IMR-90 (cell line): ENCODE results near the gene DACT2. TPM values are rescaled to one million over a fixed set of nuclear protein-coding genes. Genes with fewer than 3 reads are reported as not detected.

Experiments used
- ATAC-seq: fragments of 200-7000 bp; cut with Tn5 transposase; 2 replicates; pipeline ENCODE4 v1.9.1; 2020; ENCODE audit warnings: low read depth, mild to moderate bottlenecking, moderate library complexity
- BruUV-seq: library from RNA; stranded (reverse); fragments of 400-500 nt; replicated peaks from 2 replicates; lab custom pipeline; 2021; lab: Mats Ljungman, UMichigan
- CTCF ChIA-PET: fragments of 300-600 bp; formaldehyde crosslinking; extraction: SDS; loops from one replicate; lab custom pipeline; 2021; ENCODE audit warnings: antibody characterized with exemption; lab: Yijun Ruan, JAX
- POLR2A ChIA-PET: fragments of 300-600 bp; sonication (Branson Sonifier 250); formaldehyde crosslinking; loops from one replicate; lab custom pipeline; 2022; ENCODE audit warnings: antibody characterized with exemption; ENCODE audit not compliant: unreplicated experiment; lab: Charles Lee
- DNase-seq: peaks from one replicate; pipeline ENCODE4 v3.0.0; 2013
- H2AFZ ChIP-seq: replicated peaks from 2 replicates; pipeline ENCODE3; 2013; ENCODE audit warnings: low read length, mild to moderate bottlenecking; ENCODE audit not compliant: poor library complexity
- H2AK5ac ChIP-seq: 2 replicates; pipeline ENCODE4 v1.6.1; 2013; ENCODE audit warnings: low read depth, low read length, inconsistent platforms
- H2AK9ac ChIP-seq: replicated peaks from 2 replicates; pipeline ENCODE3; 2013; ENCODE audit warnings: mild to moderate bottlenecking, low read depth, low read length, moderate library complexity; ENCODE audit not compliant: poor library complexity
- H2BK120ac ChIP-seq: 2 replicates; pipeline ENCODE4 v1.6.1; 2013; ENCODE audit warnings: low read depth, low read length, inconsistent platforms
- H2BK15ac ChIP-seq: 3 replicates; pipeline ENCODE4 v1.6.1; 2013; ENCODE audit warnings: low read depth, low read length, inconsistent platforms
- H2BK20ac ChIP-seq: 2 replicates; pipeline ENCODE4 v1.6.1; 2013; ENCODE audit warnings: low read depth, mild to moderate bottlenecking, inconsistent platforms, low read length, moderate library complexity
- H2BK5ac ChIP-seq: 2 replicates; pipeline ENCODE4 v1.6.1; 2013; ENCODE audit warnings: mild to moderate bottlenecking, low read depth, low read length, inconsistent platforms; ENCODE audit not compliant: poor library complexity, severe bottlenecking
- H3K14ac ChIP-seq: replicated peaks from 2 replicates; pipeline ENCODE4 v1.6.1; 2013; ENCODE audit warnings: low read depth, low read length, inconsistent platforms
- H3K18ac ChIP-seq: 2 replicates; pipeline ENCODE4 v1.6.1; 2013; ENCODE audit warnings: low read depth, low read length, control low read depth
- H3K23ac ChIP-seq: 2 replicates; pipeline ENCODE4 v1.6.1; 2013; ENCODE audit warnings: low read depth, low read length, inconsistent platforms
- H3K27ac ChIP-seq: 2 replicates; pipeline ENCODE4 v1.5.1; 2013; ENCODE audit warnings: mild to moderate bottlenecking, control low read depth, low read length; ENCODE audit not compliant: insufficient read depth
- H3K27me3 ChIP-seq: 2 replicates; pipeline ENCODE4 v1.6.1; 2013; ENCODE audit warnings: low read length; ENCODE audit not compliant: control insufficient read depth, insufficient read depth
- H3K36me3 ChIP-seq: 2 replicates; pipeline ENCODE4 v1.6.1; 2013; ENCODE audit warnings: low read length, mixed read lengths; ENCODE audit not compliant: control insufficient read depth, insufficient read depth
- H3K4ac ChIP-seq: 2 replicates; pipeline ENCODE4 v1.6.1; 2013; ENCODE audit warnings: low read depth, low read length, inconsistent platforms
- H3K4me1 ChIP-seq: 2 replicates; pipeline ENCODE4 v1.6.1; 2013; ENCODE audit warnings: low read length, mixed read lengths; ENCODE audit not compliant: control insufficient read depth, insufficient read depth
- H3K4me2 ChIP-seq: 2 replicates; pipeline ENCODE4 v1.6.1; 2013; ENCODE audit warnings: low read depth, mild to moderate bottlenecking, control low read depth, low read length, moderate library complexity
- H3K4me3 ChIP-seq: 2 replicates; pipeline ENCODE4 v1.5.1; 2013; ENCODE audit warnings: low read depth, mild to moderate bottlenecking, control low read depth, low read length, moderate library complexity; ENCODE audit not compliant: insufficient read depth
- H3K56ac ChIP-seq: 2 replicates; pipeline ENCODE4 v1.6.1; 2013; ENCODE audit warnings: low read length, inconsistent platforms; ENCODE audit not compliant: insufficient read depth; ENCODE audit errors: extremely low read depth
- H3K79me1 ChIP-seq, 2 experiments: 2 replicates each; pipeline ENCODE4 v1.6.1; 2013; ENCODE audit warnings: low read length in 2 of 2, inconsistent platforms in 1 of 2, low read depth in 1 of 2
- H3K9ac ChIP-seq: 2 replicates; pipeline ENCODE4 v1.6.1; 2013; ENCODE audit warnings: low read depth, low read length, control low read depth
- H3K9me1 ChIP-seq: 2 replicates; pipeline ENCODE4 v1.6.1; 2013; ENCODE audit warnings: low read length, inconsistent platforms; ENCODE audit not compliant: insufficient read depth
- H3K9me3 ChIP-seq: 2 replicates; pipeline ENCODE4 v1.6.1; 2013; ENCODE audit warnings: low read length; ENCODE audit not compliant: control insufficient read depth, insufficient read depth
- H4K20me1 ChIP-seq: 2 replicates; pipeline ENCODE4 v1.6.1; 2013; ENCODE audit warnings: low read length, inconsistent platforms; ENCODE audit not compliant: insufficient read depth
- H4K5ac ChIP-seq: 2 replicates; pipeline ENCODE4 v1.6.1; 2013; ENCODE audit warnings: mild to moderate bottlenecking, low read depth, low read length, control low read depth
- H4K8ac ChIP-seq, 2 experiments: 2 replicates each; pipeline ENCODE4 v1.6.1; 2013; ENCODE audit warnings: low read depth in 2 of 2, low read length in 2 of 2, control low read depth in 1 of 2, inconsistent platforms in 1 of 2
- H4K91ac ChIP-seq: 2 replicates; pipeline ENCODE4 v1.6.1; 2013; ENCODE audit warnings: low read depth, low read length, inconsistent platforms; ENCODE audit not compliant: insufficient read depth
- BHLHE40 ChIP-seq: fragments of 150-350 bp; IDR thresholded peaks from 2 replicates; pipeline ENCODE4 v1.6.1; 2016; ENCODE audit warnings: mild to moderate bottlenecking, low read depth, low read length
- CHD1 ChIP-seq: IDR thresholded peaks from 2 replicates; pipeline ENCODE4 v1.6.1; 2012; ENCODE audit warnings: low read depth, low read length, improper control_type of control experiment
- MXI1 ChIP-seq: IDR thresholded peaks from 2 replicates; pipeline ENCODE4 v1.6.1; 2012; ENCODE audit warnings: low read depth, mild to moderate bottlenecking, low read length, moderate library complexity, borderline replicate concordance
- RCOR1 ChIP-seq: IDR thresholded peaks from 2 replicates; pipeline ENCODE4 v1.6.1; 2012; ENCODE audit warnings: mild to moderate bottlenecking, low read length, improper control_type of control experiment; ENCODE audit not compliant: insufficient replicate concordance
- RFX5 ChIP-seq: IDR thresholded peaks from 2 replicates; pipeline ENCODE4 v1.8.0; 2012; ENCODE audit warnings: low read depth, mild to moderate bottlenecking, low read length, moderate library complexity
- WGBS, 2 experiments: methylation state at CpG; one replicate each; pipeline versions ENCODE4 v1.1.5 to v1.1.7; 2013; ENCODE audit warnings: missing lambda C conversion rate in 2 of 2; ENCODE audit not compliant: insufficient read length in 1 of 2; ENCODE audit errors: extremely low coverage in 2 of 2; 5-methylcytosine and 5-hydroxymethylcytosine counted together
- dilution Hi-C: fragments of 300-500 bp; cut with HindIII; formaldehyde crosslinking; loops from one replicate; pipeline ENCODE4 v1.14.3; 2018; ENCODE audit warnings: low sequenced_read_pairs; ENCODE audit not compliant: unreplicated experiment
- in situ Hi-C: fragments of 300-500 bp; cut with MboI; formaldehyde crosslinking; loops from 3 replicates; pipeline ENCODE4 v1.14.3; 2019; ENCODE audit warnings: low sequenced_read_pairs, inconsistent platforms, mixed read lengths
- intact Hi-C: fragments of 100-400 bp; cut with micrococcal nuclease; formaldehyde crosslinking; loops from 2 replicates; pipeline ENCODE4 v1.10.0; 2022
- polyA plus RNA-seq, 3 experiments: library from polyadenylated mRNA; depleted of rRNA; stranded (reverse); fragments of >200 nt; gene quantifications; 2 replicates each; pipeline ENCODE4 v1.2.3, GENCODE V29; 2012; ENCODE audit warnings: low replicate concordance in 1 of 3
- total RNA-seq: library from RNA; depleted of rRNA; stranded (reverse); fragments of >200 nt; gene quantifications from 2 replicates; pipeline ENCODE4 v1.2.3, GENCODE V29; 2012

The DACT2 gene
- total and polyA plus RNA-seq, 2 of the 4 experiments (the other 2 are of a cell fraction) = not detected

DNA sequence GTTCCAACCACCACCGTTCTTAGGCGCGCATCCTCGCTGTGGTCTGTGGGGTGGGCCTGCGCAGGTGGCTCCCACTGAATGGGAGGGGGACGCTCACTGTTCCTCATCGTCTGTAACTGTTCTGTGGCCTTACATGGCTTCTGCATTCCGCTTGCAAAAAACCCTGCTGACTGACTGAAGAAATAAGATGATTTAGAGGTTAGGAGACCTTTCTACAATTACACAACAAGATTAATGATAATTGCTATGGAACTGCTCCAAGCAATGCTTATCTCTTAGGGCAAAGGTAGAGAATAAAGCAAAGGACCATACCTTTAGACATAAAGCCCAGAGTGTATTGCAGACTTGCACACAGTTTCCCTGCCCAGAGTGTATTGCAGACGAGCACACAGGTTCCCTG is 14.4 kb upstream of the DACT2 start:
- Histone ChIP-seq H3K79me1 (no peaks in the 10 kb centered on the region), H3K4me1 (no peaks in the 10 kb centered on the region), H2BK20ac (no peak overlapping the region), H3K9me3 (peaks cover 28% of the 10 kb centered on the region), H2AK9ac (no peak overlapping the region), H2BK120ac (no peak overlapping the region), H3K36me3 (no peaks in the 10 kb centered on the region), H3K18ac (no peak overlapping the region), H3K23ac (no peak overlapping the region), H2BK5ac (no peak overlapping the region), H4K20me1 (no peaks in the 10 kb centered on the region), H4K91ac (no peak overlapping the region), H3K27ac (no peak overlapping the region), H3K9ac (no peak overlapping the region), H3K56ac (no peak overlapping the region), H4K8ac (no peak overlapping the region), H3K4ac (no peak overlapping the region), H2AFZ (no peak overlapping the region), H3K4me2 (no peak overlapping the region), H3K27me3 (no peaks in the 10 kb centered on the region), H2AK5ac (no peak overlapping the region), H3K4me3 (no peak overlapping the region), H3K9me1 (no peaks in the 10 kb centered on the region), H4K5ac (no peak overlapping the region), H3K14ac (no peak overlapping the region), H2BK15ac (no peak overlapping the region)
- intact Hi-C loops = no loop called here
- 0% methylated on average over 1 of the region's 9 CpGs; no CpG with 5 or more reads in 1 of the 2 experiments for WGBS, 2 experiments
- TF ChIP-seq CHD1 = no peak
- no peak for TF ChIP-seq BHLHE40
- no peak for TF ChIP-seq MXI1
- no peak for TF ChIP-seq RFX5
- no peak for TF ChIP-seq RCOR1
- in situ Hi-C loops = no loop called here
- ATAC-seq = no peak
- dilution Hi-C loops = no loop called here
- DNase-seq = no peak
- ChIA-PET POLR2A (no interaction called here), CTCF (no interaction called here)
- BruUV-seq = no TSS peak
